ENCODE measurements around the gene ZCCHC24. TPM values are rescaled to one million over a fixed set of nuclear protein-coding genes. Genes with fewer than 3 reads are reported as not detected.

ZCCHC24 gene
- total RNA-seq, 1 donor from 2014 or later: 5.9 TPM

GRCh38 chr10:79396520-79396919 is 48.9 kb downstream of the ZCCHC24 start:
- Histone ChIP-seq H2AFZ (replicated peaks) (no peak overlapping the region), H3K27ac (no peak overlapping the region), H3K36me3 (no peaks in the 10 kb centered on the region), H3K27me3 (no peaks in the 10 kb centered on the region), H3F3A (ENCODE audit: low read depth) (no peaks in the 10 kb centered on the region), H3K79me2 (ENCODE audit: low read depth) (no peaks in the 10 kb centered on the region), H3K4me2 (no peak overlapping the region), H3K4me3 (no peak overlapping the region), H3K9me3 (ENCODE audit: low read depth) (no peaks in the 10 kb centered on the region), H3K4me1 (peaks cover 7% of the 10 kb centered on the region), H4K20me1 (ENCODE audit: low read depth) (no peaks in the 10 kb centered on the region), H3K9ac (no peak overlapping the region)
- Mint-ChIP-seq H3K4me3 (no peak overlapping the region), H3K9me3 (no peaks in the 10 kb centered on the region), H3K36me3 (peaks cover 2% of the 10 kb centered on the region), H3K27me3 (ENCODE audit: insufficient read depth, low read depth) (no peaks in the 10 kb centered on the region), H3K27ac (no peak overlapping the region), H3K4me1 (peaks cover 35% of the 10 kb centered on the region)
- DNase-seq (ENCODE audit: low spot score): no peak
- TF ChIP-seq CTCF (IDR thresholded peaks at IDR 0.05) (no peak), EZH2phosphoT487 (IDR thresholded peaks at IDR 0.05) (no peak)

GRCh38 chr10:79394664-79395063 is 50.8 kb downstream of the ZCCHC24 start:
- H3F3A ChIP-seq (ENCODE audit: low read depth): no peaks in the 10 kb centered on the region
- H2AFZ ChIP-seq (replicated peaks): no peak overlapping the region
- no peaks in the 10 kb centered on the region for H3K9me3 ChIP-seq (ENCODE audit: low read depth)
- H3K9ac ChIP-seq: no peak overlapping the region
- H3K36me3 ChIP-seq: no peaks in the 10 kb centered on the region
- no peaks in the 10 kb centered on the region for H3K27me3 ChIP-seq
- no peak overlapping the region for H3K4me2 ChIP-seq
- H3K36me3 Mint-ChIP-seq: peaks cover 2% of the 10 kb centered on the region
- peaks cover 28% of the 10 kb centered on the region for H3K4me1 Mint-ChIP-seq
- no peaks in the 10 kb centered on the region for H3K27me3 Mint-ChIP-seq (ENCODE audit: insufficient read depth, low read depth)
- H3K9me3 Mint-ChIP-seq: no peaks in the 10 kb centered on the region
- H3K4me3 Mint-ChIP-seq: no peak overlapping the region
- H4K20me1 ChIP-seq (ENCODE audit: low read depth): no peaks in the 10 kb centered on the region
- H3K27ac ChIP-seq: no peak overlapping the region
- no peak for DNase-seq (ENCODE audit: low spot score)
- TF ChIP-seq EZH2 (IDR thresholded peaks at IDR 0.05) (no peak), EZH2phosphoT487 (IDR thresholded peaks at IDR 0.05) (no peak)
- no peaks in the 10 kb centered on the region for H3K79me2 ChIP-seq (ENCODE audit: low read depth)
- H3K27ac Mint-ChIP-seq: no peak overlapping the region
- H3K4me3 ChIP-seq: no peak overlapping the region
- H3K4me1 ChIP-seq: peaks cover 7% of the 10 kb centered on the region

GRCh38 chr10:79393924-79394610 is 51.4 kb downstream of the ZCCHC24 start:
- Histone ChIP-seq H3K79me2 (ENCODE audit: low read depth) (no peaks in the 10 kb centered on the region), H3K27me3 (no peaks in the 10 kb centered on the region), H2AFZ (replicated peaks) (no peak overlapping the region), H4K20me1 (ENCODE audit: low read depth) (no peaks in the 10 kb centered on the region), H3K4me1 (peaks cover 2% of the 10 kb centered on the region), H3K9ac (no peak overlapping the region), H3F3A (ENCODE audit: low read depth) (no peaks in the 10 kb centered on the region), H3K4me2 (no peak overlapping the region), H3K27ac (no peak overlapping the region), H3K9me3 (ENCODE audit: low read depth) (no peaks in the 10 kb centered on the region), H3K4me3 (no peak overlapping the region), H3K36me3 (no peaks in the 10 kb centered on the region)
- DNase-seq (ENCODE audit: low spot score): no peak
- H3K27me3 Mint-ChIP-seq (ENCODE audit: insufficient read depth, low read depth): no peaks in the 10 kb centered on the region
- peaks cover 22% of the 10 kb centered on the region for H3K4me1 Mint-ChIP-seq
- H3K27ac Mint-ChIP-seq: no peak overlapping the region
- no peak overlapping the region for H3K4me3 Mint-ChIP-seq
- peaks cover 2% of the 10 kb centered on the region for H3K36me3 Mint-ChIP-seq
- TF ChIP-seq EZH2 (IDR thresholded peaks at IDR 0.05) (no peak), CTCF (IDR thresholded peaks at IDR 0.05) (no peak), EZH2phosphoT487 (IDR thresholded peaks at IDR 0.05) (no peak)
- no peaks in the 10 kb centered on the region for H3K9me3 Mint-ChIP-seq

- Mint-ChIP-seq H3K9me3 (no peaks in the 10 kb centered on the region), H3K4me1 (peaks cover 17% of the 10 kb centered on the region), H3K36me3 (peaks cover 2% of the 10 kb centered on the region), H3K4me3 (no peak overlapping the region), H3K27me3 (ENCODE audit: insufficient read depth, low read depth) (no peaks in the 10 kb centered on the region), H3K27ac (no peak overlapping the region)
- H3K4me1 ChIP-seq: no peaks in the 10 kb centered on the region
- H3K9ac ChIP-seq: no peak overlapping the region
- no peak overlapping the region for H2AFZ ChIP-seq (replicated peaks)
- no peak overlapping the region for H3K4me2 ChIP-seq
- no peak overlapping the region for H3K4me3 ChIP-seq
- H3K9me3 ChIP-seq (ENCODE audit: low read depth): no peaks in the 10 kb centered on the region
- H3F3A ChIP-seq (ENCODE audit: low read depth): no peaks in the 10 kb centered on the region
- TF ChIP-seq EZH2 (IDR thresholded peaks at IDR 0.05) (no peak), EZH2phosphoT487 (IDR thresholded peaks at IDR 0.05) (no peak), CTCF (IDR thresholded peaks at IDR 0.05) (no peak)
- no peaks in the 10 kb centered on the region for H3K27me3 ChIP-seq
- no peaks in the 10 kb centered on the region for H4K20me1 ChIP-seq (ENCODE audit: low read depth)
- no peaks in the 10 kb centered on the region for H3K79me2 ChIP-seq (ENCODE audit: low read depth)
- H3K27ac ChIP-seq: no peak overlapping the region
- H3K36me3 ChIP-seq: no peaks in the 10 kb centered on the region
- no peak for DNase-seq (ENCODE audit: low spot score)
Observed at GRCh38 chr10:79393221-79393923, 52.1 kb downstream of the ZCCHC24 start.
